Lung (tissue), 12 donors: Measurements from ENCODE around the gene CDKL4. TPM values are rescaled to one million over a fixed set of nuclear protein-coding genes. Genes with fewer than 3 reads are reported as not detected.
A peak's percentile ranks its signal among the peaks of the same experiment; 100 is the strongest.

Source experiments
- ATAC-seq: fragments of 200-7000 bp; cut with Tn5 transposase; one replicate; pipeline ENCODE4 v1.9.1; 2020; ENCODE audit warnings: moderate number of reproducible peaks; ENCODE audit not compliant: insufficient read depth, low FRiP score
- DNase-seq, 3 donors: peaks; one replicate each; pipeline ENCODE4 v3.0.0-alpha.2; 2013 to 2017
- H3K27ac ChIP-seq, 2 donors: one replicate each; pipeline ENCODE4 v1.5.1; 2013; ENCODE audit warnings: mild to moderate bottlenecking in 2 of 2, moderate library complexity in 2 of 2, control low read depth in 1 of 2, inconsistent platforms in 1 of 2, low read depth in 1 of 2, low read length in 1 of 2
- H3K27me3 ChIP-seq, 3 donors: one replicate each; pipeline ENCODE4 v1.5.1; 2013; ENCODE audit warnings: low read length in 2 of 3; ENCODE audit not compliant: control insufficient read depth in 3 of 3, insufficient read depth in 3 of 3
- H3K36me3 ChIP-seq, 4 donors: one replicate each; pipeline ENCODE4 v1.5.1; 2013; ENCODE audit warnings: low read length in 4 of 4, mild to moderate bottlenecking in 1 of 4, moderate library complexity in 1 of 4; ENCODE audit not compliant: control insufficient read depth in 4 of 4, insufficient read depth in 4 of 4
- H3K4me1 ChIP-seq, 5 donors: one replicate each; pipeline ENCODE4 v1.5.1; 2013; ENCODE audit warnings: low read length in 5 of 5, mild to moderate bottlenecking in 2 of 5, moderate library complexity in 1 of 5; ENCODE audit not compliant: control insufficient read depth in 5 of 5, insufficient read depth in 5 of 5
- H3K4me3 ChIP-seq: one replicate; pipeline ENCODE4 v1.5.1; 2013; ENCODE audit warnings: mild to moderate bottlenecking, control low read depth, moderate library complexity
- H3K9ac ChIP-seq, 2 donors: one replicate each; pipeline ENCODE4 v1.5.1; 2013; ENCODE audit warnings: low read length in 2 of 2, control low read depth in 1 of 2; ENCODE audit not compliant: insufficient read depth in 1 of 2
- H3K9me3 ChIP-seq, 4 donors: one replicate each; pipeline ENCODE4 v1.5.1; 2013; ENCODE audit warnings: low read length in 3 of 4, mild to moderate bottlenecking in 1 of 4, moderate library complexity in 1 of 4; ENCODE audit not compliant: control insufficient read depth in 4 of 4, insufficient read depth in 3 of 4
- CTCF ChIP-seq: IDR thresholded peaks from 2 replicates; pipeline ENCODE4 v1.5.1; 2012; ENCODE audit warnings: mild to moderate bottlenecking; ENCODE audit errors: control extremely low read depth, extremely low read depth
- WGBS, 2 donors: extraction: QIAGEN DNeasy Blood & Tissue Kit; methylation state at CpG; one replicate each; pipeline ENCODE4 v1.1.7; 2013; 5-methylcytosine and 5-hydroxymethylcytosine counted together
- polyA plus RNA-seq, 2 donors: library from polyadenylated mRNA; stranded (reverse); fragments of 200-250 nt; gene quantifications; one replicate each; pipeline ENCODE4 v1.2.1, GENCODE V29; 2013
- total RNA-seq, 2 donors: library from RNA; depleted of rRNA in 1 of 2; stranded (reverse); fragments of >200 nt in 1 of 2; gene quantifications; one replicate each; pipeline ENCODE4 v1.2.1, GENCODE V29; 2014 to 2021
- donor health status: control.
- donor health status: control.
- donor health status: Bipolar disorder and iron deficiency.
- donor health status: healthy.
- donor health status: DM: yes; HTN: yes; CAD: no.

CDKL4 gene
- total and polyA plus RNA-seq, 4 donors: 0.10 to 6.5 (median 1.0) TPM

GRCh38 chr2:39260087-39260486, 16.3 kb upstream of the CDKL4 start:
- ATAC-seq (no peak), DNase-seq (no peak)
- TF ChIP-seq CTCF: no peak
- no peak overlapping the region for H3K9ac ChIP-seq
- H3K27me3 ChIP-seq: no peaks in the 10 kb centered on the region
- WGBS, 2 donors: 98 to 99% methylated on average over 4 of the region's 4 CpGs
- peaks cover 0 to 3% (median 0%) of the 10 kb centered on the region in 4 donors for H3K9me3 ChIP-seq
- H3K27ac ChIP-seq: no peak overlapping the region
- H3K4me1 ChIP-seq: no peaks in the 10 kb centered on the region
- H3K4me3 ChIP-seq: no peak overlapping the region
- H3K36me3 ChIP-seq: peaks cover 11 to 39% (median 25%) of the 10 kb centered on the region in 4 donors

- Histone ChIP-seq H3K27ac (no peak overlapping the region), H3K4me3 (no peak overlapping the region), H3K27me3 (no peaks in the 10 kb centered on the region), H3K36me3 (peaks cover 19 to 58% (median 36%) of the 10 kb centered on the region in 4 donors), H3K9me3 (peaks cover 0 to 3% (median 0%) of the 10 kb centered on the region in 4 donors), H3K9ac (no peak overlapping the region), H3K4me1 (no peaks in the 10 kb centered on the region)
- no peak for DNase-seq
- TF ChIP-seq CTCF: no peak
- no peak for ATAC-seq
Measured at GRCh38 chr2:39256040-39256439, 12.3 kb upstream of the CDKL4 start.

- H3K36me3 ChIP-seq: peaks cover 15 to 46% (median 36%) of the 10 kb centered on the region in 4 donors
- H3K27me3 ChIP-seq: no peaks in the 10 kb centered on the region
- 90% methylated on average over 18 of the region's 18 CpGs for WGBS, 2 donors
- no peak overlapping the region for H3K9ac ChIP-seq
- DNase-seq (no peak), ATAC-seq (no peak)
- H3K4me1 ChIP-seq: peaks cover 0 to 5% (median 0%) of the 10 kb centered on the region in 5 donors
- peaks cover 0 to 3% (median 0%) of the 10 kb centered on the region in 4 donors for H3K9me3 ChIP-seq
- H3K4me3 ChIP-seq: no peak overlapping the region
- no peak for TF ChIP-seq CTCF
- H3K27ac ChIP-seq: peak overlapping the region in 1 of 2 donors; percentile 34
Measured at GRCh38 chr2:39252888-39253518, 9.2 kb upstream of the CDKL4 start.

- no peak overlapping the region for H3K27ac ChIP-seq
- DNase-seq: no peak
- H3K27me3 ChIP-seq: no peaks in the 10 kb centered on the region
- peaks cover 4 to 19% (median 13%) of the 10 kb centered on the region in 4 donors for H3K36me3 ChIP-seq
- H3K4me1 ChIP-seq: peaks cover 0 to 5% (median 0%) of the 10 kb centered on the region in 5 donors
- H3K9me3 ChIP-seq: peaks cover 0 to 2% (median 0%) of the 10 kb centered on the region in 4 donors
- WGBS, 2 donors: 77% methylated on average over 6 of the region's 6 CpGs
- no peak for ATAC-seq
- no peak for TF ChIP-seq CTCF
- H3K9ac ChIP-seq: no peak overlapping the region
- no peak overlapping the region for H3K4me3 ChIP-seq
Measured at GRCh38 chr2:39247512-39248043, 3.8 kb upstream of the CDKL4 start.
